HepG2 (cell line): ENCODE results near the gene CAVIN1. TPM values are rescaled to one million over a fixed set of nuclear protein-coding genes. Genes with fewer than 3 reads are reported as not detected.

ENCODE experiments used
- LCORL ChIP-seq, 2 experiments: fragments of 450-650 bp in 1 of 2; sonication (generic) in 1 of 2; formaldehyde crosslinking in 1 of 2; IDR thresholded peaks; 2 replicates each; pipeline versions ENCODE4 v1.5.0 to v1.6.1; 2017 to 2020; ENCODE audit warnings: antibody characterized with exemption in 1 of 2, missing genetic modification reagents in 1 of 2
- MAX ChIP-seq: IDR thresholded peaks from 2 replicates; pipeline ENCODE4 v1.6.1; 2012; ENCODE audit warnings: inconsistent platforms
- PHF21A ChIP-seq: sonication (generic); formaldehyde crosslinking; IDR thresholded peaks from 2 replicates; pipeline ENCODE4 v1.5.0; 2020; ENCODE audit warnings: mild to moderate bottlenecking, missing genetic modification reagents
- RORA ChIP-seq: sonication (generic); formaldehyde crosslinking; IDR thresholded peaks from 2 replicates; pipeline ENCODE4 v1.5.0; 2020; ENCODE audit warnings: mild to moderate bottlenecking, missing genetic modification reagents, moderate library complexity
- SAP130 ChIP-seq: IDR thresholded peaks from 2 replicates; pipeline ENCODE4 v1.6.1; 2016; ENCODE audit warnings: low read depth
- SP5 ChIP-seq: IDR thresholded peaks from 2 replicates; pipeline ENCODE4 v1.6.1; 2016; ENCODE audit warnings: low read depth, borderline replicate concordance
- SYNCRIP ChIP-seq: fragments of 200-400 bp; formaldehyde crosslinking; IDR thresholded peaks from 2 replicates; pipeline ENCODE4 v1.6.1; 2018; ENCODE audit warnings: mild to moderate bottlenecking, low read depth, low read length; ENCODE audit not compliant: insufficient read depth
- UBTF ChIP-seq: sonication (generic); formaldehyde crosslinking; IDR thresholded peaks from 2 replicates; pipeline ENCODE4 v1.4.0; 2020; ENCODE audit warnings: mild to moderate bottlenecking, missing genetic modification reagents
- ZFP37 ChIP-seq: sonication (generic); formaldehyde crosslinking; IDR thresholded peaks from 2 replicates; pipeline ENCODE4 v1.4.0; 2020; ENCODE audit warnings: missing genetic modification reagents, borderline replicate concordance
- ZFP91 ChIP-seq: sonication (generic); formaldehyde crosslinking; IDR thresholded peaks from 2 replicates; pipeline ENCODE4 v1.9.0; 2022; ENCODE audit warnings: missing genetic modification reagents, mild to moderate bottlenecking, borderline replicate concordance
- ZNF230 ChIP-seq: sonication (generic); formaldehyde crosslinking; IDR thresholded peaks from 2 replicates; pipeline ENCODE4 v1.4.0; 2020; ENCODE audit warnings: mild to moderate bottlenecking, missing genetic modification reagents
- ZNF710 ChIP-seq: sonication (generic); formaldehyde crosslinking; IDR thresholded peaks from 2 replicates; pipeline ENCODE4 v1.5.0; 2020; ENCODE audit warnings: mild to moderate bottlenecking, missing genetic modification reagents, borderline replicate concordance
- polyA plus RNA-seq, 8 experiments: library from polyadenylated mRNA; depleted of rRNA in 3 of 8; stranded (reverse) in 7 of 8; unstranded in 1 of 8; fragments of >200 nt; fragmentation: Illumina TruSeq in 4 of 8; extraction: Trizol in 4 of 8; gene quantifications; 2 replicates each; pipeline versions ENCODE4 v1.2.1 to v1.2.3, GENCODE V29; 2011 to 2016; ENCODE audit warnings: low read depth in 4 of 8, missing spikeins in 1 of 8, mixed read lengths in 1 of 8; ENCODE audit not compliant: insufficient read depth in 1 of 8
- total RNA-seq, 5 experiments: library from RNA; depleted of rRNA; stranded (reverse); fragments of >200 nt; fragmentation: Illumina TruSeq; extraction: Trizol; gene quantifications; 2 replicates each; pipeline ENCODE4 v1.2.3, GENCODE V29; 2016; ENCODE audit warnings: low read depth in 1 of 5
- TF ChIP-seq, protein P1 (sequence below): sonication (generic); formaldehyde crosslinking; IDR thresholded peaks from 2 replicates; pipeline ENCODE4 v1.5.0; 2020; ENCODE audit warnings: mild to moderate bottlenecking, missing genetic modification reagents
- TF ChIP-seq, protein P2 (sequence below): sonication (generic); formaldehyde crosslinking; IDR thresholded peaks from 2 replicates; pipeline ENCODE4 v1.4.0; 2020; ENCODE audit warnings: missing genetic modification reagents
- TF ChIP-seq, protein P3 (sequence below): sonication (generic); formaldehyde crosslinking; IDR thresholded peaks from 2 replicates; pipeline ENCODE4 v1.5.0; 2020; ENCODE audit warnings: missing genetic modification reagents

The CAVIN1 gene
- total and polyA plus RNA-seq, 2 of the 13 experiments (the other 11 are each of a cell fraction or from before 2014, with no cell fraction given) = 15.9 to 25.5 TPM

DNA sequence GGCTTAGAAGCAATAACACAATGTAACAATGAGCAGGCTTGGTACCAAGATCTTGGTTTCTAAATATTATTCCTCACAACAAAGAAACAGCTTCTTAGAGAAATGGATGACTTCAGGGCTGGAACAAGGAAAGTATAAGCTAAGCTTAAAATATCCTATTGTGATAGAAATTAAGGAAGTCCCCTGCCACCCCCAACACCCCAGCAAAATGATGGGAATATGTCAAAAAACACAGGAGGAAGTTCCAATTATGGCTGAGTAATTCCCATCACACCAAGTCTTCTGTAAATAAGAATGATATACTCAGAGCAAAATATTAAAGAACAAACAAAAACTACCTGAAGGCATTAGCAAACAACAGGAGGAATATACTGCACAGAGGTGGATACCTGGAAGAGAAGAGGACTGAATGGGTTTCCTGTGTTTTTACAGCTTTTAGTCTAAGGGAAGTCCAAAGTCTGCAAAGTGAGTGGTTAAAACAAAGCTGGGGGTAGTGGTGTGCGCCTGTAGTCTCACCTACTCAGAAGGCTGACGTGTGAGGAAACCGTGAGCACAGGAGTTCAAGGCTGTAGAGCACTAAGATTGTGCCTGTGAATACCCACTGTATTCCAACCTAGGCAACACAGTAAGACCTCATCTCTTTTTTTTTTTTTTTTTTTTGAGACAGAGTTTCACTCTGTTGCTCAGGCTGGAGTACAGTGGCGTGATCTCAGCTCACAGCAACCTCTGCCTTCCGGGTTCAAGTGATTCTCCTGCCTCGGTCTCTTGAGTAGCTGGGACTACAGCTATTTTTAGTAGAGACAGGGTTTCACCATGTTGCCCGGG, 18.5 kb upstream of the CAVIN1 start (continued):
- TF ChIP-seq, protein P1, sequence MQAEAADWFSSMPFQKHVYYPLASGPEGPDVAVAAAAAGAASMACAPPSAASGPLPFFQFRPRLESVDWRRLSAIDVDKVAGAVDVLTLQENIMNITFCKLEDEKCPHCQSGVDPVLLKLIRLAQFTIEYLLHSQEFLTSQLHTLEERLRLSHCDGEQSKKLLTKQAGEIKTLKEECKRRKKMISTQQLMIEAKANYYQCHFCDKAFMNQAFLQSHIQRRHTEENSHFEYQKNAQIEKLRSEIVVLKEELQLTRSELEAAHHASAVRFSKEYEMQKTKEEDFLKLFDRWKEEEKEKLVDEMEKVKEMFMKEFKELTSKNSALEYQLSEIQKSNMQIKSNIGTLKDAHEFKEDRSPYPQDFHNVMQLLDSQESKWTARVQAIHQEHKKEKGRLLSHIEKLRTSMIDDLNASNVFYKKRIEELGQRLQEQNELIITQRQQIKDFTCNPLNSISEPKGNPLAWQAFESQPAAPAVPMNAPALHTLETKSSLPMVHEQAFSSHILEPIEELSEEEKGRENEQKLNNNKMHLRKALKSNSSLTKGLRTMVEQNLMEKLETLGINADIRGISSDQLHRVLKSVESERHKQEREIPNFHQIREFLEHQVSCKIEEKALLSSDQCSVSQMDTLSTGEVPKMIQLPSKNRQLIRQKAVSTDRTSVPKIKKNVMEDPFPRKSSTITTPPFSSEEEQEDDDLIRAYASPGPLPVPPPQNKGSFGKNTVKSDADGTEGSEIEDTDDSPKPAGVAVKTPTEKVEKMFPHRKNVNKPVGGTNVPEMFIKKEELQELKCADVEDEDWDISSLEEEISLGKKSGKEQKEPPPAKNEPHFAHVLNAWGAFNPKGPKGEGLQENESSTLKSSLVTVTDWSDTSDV (CRISPR knock-in tag) = no peak
- TF ChIP-seq SAP130 (CRISPR knock-in tag) (no peak; the same call in 1 of the 2 replicates), RORA (CRISPR knock-in tag) (no peak), LCORL (IDR thresholded peaks at IDR 0.05) (no peak), LCORL (CRISPR knock-in tag; IDR thresholded peaks at IDR 0.05) (peak; percentile 72), PHF21A (CRISPR knock-in tag) (peak; percentile 63; the same call in 1 of the 2 replicates), MAX (peak; percentile 34; the same call in 1 of the 2 replicates), ZNF230 (CRISPR knock-in tag) (0 out of 2 replicates have a peak, but pooled peaks have one; percentile 30), ZFP37 (CRISPR knock-in tag) (no peak), UBTF (CRISPR knock-in tag) (0 out of 2 replicates have a peak, but pooled peaks have one; percentile 25), SP5 (CRISPR knock-in tag) (no peak), SYNCRIP (no peak), ZFP91 (0 out of 2 replicates have a peak, but pooled peaks have one; percentile 26), ZNF710 (CRISPR knock-in tag) (peak; percentile 81; the same call in 1 of the 2 replicates)
- TF ChIP-seq, protein P2, sequence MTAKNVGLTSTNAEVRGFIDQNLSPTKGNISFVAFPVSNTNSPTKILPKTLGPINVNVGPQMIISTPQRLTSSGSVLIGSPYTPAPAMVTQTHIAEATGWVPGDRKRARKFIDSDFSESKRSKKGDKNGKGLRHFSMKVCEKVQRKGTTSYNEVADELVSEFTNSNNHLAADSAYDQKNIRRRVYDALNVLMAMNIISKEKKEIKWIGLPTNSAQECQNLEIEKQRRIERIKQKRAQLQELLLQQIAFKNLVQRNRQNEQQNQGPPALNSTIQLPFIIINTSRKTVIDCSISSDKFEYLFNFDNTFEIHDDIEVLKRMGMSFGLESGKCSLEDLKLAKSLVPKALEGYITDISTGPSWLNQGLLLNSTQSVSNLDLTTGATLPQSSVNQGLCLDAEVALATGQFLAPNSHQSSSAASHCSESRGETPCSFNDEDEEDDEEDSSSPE (CRISPR knock-in tag) = no peak
- TF ChIP-seq, protein P3, sequence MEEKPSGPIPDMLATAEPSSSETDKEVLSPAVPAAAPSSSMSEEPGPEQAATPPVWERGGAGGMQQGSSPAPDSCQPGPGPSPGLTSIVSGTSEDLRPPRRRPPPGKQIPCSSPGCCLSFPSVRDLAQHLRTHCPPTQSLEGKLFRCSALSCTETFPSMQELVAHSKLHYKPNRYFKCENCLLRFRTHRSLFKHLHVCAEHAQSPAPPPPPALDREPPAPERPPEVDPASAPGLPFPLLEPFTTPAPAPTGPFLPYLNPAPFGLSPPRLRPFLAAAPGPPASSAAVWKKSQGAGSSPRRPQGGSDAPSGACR (CRISPR knock-in tag) = peak; percentile 52; the same call in 1 of the 2 replicates
